ENCODE data around the gene SERPINB4.
"Not testable (repeated sequence)": the region's sequence is repeated elsewhere in the genome, so short reads cannot be mapped to it uniquely, and the experiment has no call there.

SERPINB4 gene

DNA sequence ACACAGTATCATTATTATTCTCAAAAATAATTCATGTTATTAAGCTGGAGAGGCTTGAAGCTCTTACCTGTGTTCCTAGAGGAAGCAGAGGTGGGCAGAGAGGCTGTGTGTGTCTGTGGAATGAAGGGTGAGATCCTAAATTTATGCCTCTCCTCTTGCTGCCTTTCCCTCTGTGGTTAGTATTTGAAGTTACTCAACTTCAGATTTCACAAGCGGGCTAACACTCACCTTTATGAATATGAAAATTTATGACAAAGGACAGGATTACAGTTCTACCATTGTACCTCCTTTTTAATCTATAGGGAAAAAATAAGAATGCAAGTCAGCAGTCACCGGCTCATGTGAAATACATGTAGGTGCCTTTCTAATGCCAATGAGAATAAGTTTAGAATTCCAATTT, at the start of gene SERPINB4:
TSS of gene SERPINB4 (minus strand) at position 115 of the 400 bp plus-strand sequence. CDS start 679 bp downstream, outside the sequence.
- DNase-seq (ENCODE audit: low spot score): not testable (repeated sequence)

DNA sequence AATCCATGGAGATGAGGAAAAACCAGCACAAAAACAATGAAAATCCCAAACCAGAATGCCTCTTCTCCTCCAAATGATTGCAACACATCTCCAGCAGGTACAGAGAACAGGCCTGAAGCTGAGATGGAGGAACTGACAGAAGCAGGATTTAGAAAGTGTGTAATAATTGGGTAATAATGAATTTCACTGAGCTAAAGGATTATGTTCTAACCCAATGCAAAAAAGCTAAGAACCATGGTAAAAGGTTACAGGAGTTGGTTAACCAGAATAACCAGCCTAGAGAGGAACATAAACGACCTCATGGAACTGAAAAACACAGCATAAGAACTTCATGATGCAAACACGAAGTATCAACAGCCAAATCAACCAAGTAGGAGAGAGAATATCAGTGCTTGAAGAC, 45.0 kb upstream of the SERPINB4 start:
- DNase-seq (ENCODE audit: low spot score): no peak

- no peak for DNase-seq (ENCODE audit: low spot score)
Observed at GRCh38 chr18:63686871-63687270, 42.8 kb upstream of the SERPINB4 start.

GRCh38 chr18:63684718-63685117, 40.7 kb upstream of the SERPINB4 start:
- no peak for DNase-seq (ENCODE audit: low spot score)

GRCh38 chr18:63683890-63684289, 39.8 kb upstream of the SERPINB4 start:
- no peak for DNase-seq (ENCODE audit: low spot score)

GRCh38 chr18:63683152-63683551, 39.1 kb upstream of the SERPINB4 start:
- peak; percentile 60 for DNase-seq (ENCODE audit: low spot score)

GRCh38 chr18:63681449-63682340, 37.6 kb upstream of the SERPINB4 start:
- no peak for DNase-seq (ENCODE audit: low spot score)

DNA sequence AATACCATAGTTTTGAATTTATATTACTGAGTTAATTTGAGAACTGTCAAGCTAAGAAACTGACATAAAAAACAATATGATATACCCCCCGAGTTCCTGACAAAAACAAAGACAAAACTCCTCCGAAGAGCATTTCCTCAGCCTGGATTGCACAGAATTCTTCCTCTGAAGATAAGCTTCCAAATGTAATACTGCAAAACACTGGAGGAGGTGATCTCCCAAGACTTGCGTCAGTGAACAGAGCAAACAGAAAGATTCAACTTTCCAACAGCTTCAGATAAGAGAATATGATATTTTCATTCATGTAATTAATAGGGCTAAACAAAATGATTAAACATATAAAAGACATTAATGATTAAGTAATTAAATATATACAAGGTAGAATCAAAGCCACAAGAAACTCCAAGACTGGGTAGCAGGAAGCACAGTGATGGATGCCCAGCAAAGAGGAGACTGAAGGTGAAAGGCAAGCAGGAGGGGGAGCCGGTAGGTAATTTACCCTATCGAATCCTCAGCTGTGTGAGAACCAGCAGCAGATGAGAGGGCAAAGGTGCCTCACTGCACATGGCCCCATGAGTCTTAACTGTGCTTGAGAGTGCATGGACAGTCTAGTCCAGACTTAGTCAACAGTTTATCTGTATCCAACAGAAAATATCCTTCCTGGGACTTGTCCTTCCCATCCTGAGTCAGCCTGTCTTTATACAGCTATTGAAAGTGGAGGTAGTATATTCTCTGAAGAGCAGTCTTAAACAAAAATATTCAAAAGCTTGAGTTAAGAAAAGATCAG, 36.0 kb upstream of the SERPINB4 start:
- no peak for DNase-seq (ENCODE audit: low spot score)

DNA sequence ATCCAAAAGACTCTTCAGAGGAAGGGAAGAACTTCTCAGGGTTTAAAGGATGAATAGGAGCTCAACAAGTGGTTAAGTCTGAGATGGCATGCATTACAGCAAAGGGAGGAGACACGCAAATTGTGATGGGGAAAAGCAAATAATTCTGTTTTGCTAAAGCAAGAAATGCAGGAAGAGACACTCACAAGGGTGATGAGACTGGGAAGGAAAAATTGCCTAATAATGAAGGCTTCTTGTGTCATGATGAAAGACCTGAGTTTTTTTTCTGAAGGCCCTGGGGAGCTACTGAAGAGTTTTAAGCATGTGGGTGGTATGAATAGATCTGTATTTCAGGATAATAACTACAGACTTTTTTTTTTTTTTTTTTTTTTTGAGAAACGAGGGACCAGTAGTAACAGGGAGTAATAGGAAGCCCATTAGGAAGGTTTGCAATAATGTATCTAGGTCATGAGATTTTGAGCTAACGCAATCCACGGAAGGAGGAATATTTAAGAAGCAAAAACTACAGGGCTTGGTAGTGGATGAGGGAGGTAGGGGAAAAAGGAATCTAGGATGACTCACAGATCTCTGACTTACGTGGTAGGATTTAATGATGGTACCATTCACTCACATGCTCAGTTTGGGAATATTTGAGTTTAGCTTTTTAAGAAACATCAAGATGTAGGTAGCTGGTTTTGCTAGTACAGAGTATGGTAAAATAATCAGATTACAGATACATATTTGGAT, 33.6 kb upstream of the SERPINB4 start:
- no peak for DNase-seq (ENCODE audit: low spot score)

DNA sequence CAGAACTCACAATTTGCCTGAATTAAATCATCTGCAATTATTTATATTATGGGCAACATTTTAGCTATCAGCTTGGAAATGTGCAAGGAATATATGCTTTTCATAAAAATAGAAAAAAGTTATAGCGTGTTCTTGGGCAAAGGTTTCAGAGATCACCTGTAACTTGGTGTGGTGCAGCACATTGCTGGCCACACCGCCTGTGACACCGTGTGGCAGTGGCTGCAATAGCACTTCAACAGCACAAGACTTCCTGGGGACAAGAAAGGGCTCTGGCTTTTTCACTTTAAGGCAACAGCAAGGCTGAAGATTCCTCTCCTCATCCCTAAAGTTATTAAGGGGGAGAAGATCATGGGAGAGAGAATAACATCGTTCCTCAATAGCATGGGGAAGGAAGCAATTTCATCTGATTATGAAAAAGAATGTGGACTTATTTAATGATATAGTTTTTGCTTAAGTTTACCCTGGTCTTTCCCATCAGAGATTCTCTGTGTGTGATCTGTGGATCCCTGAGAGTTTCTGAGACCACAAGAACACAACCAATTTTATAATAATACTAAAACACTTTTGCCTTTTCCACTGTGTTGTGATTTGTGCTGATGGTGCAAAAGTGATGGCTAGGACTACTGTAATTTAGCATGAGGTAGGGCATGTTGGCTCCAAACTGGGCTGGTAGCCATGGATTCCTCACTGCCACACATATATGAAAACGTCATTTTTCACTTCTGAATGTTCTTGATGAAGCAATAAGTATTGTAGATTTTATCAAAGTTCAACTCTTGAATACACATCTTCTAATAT, 32.7 kb upstream of the SERPINB4 start:
- DNase-seq (ENCODE audit: low spot score): no peak

DNA sequence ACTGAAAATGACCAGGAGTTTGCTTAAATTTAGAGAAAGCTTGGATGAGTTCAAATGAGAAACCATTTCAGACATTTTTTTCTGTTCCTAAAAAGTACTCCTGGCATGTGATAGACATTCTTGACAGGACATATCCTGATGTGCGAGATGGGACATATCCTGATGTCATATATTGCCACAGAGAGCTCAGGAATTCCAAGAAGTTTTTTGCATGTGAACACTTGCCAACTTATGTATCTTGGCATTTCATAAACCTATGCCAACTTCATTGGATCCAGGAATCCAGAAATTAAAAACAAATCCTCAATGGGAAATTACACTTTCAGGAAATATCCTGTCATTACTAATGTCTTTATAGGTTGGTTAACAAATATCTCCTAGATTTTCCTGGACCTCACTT, 20.5 kb upstream of the SERPINB4 start:
- no peak for DNase-seq (ENCODE audit: low spot score)

DNA sequence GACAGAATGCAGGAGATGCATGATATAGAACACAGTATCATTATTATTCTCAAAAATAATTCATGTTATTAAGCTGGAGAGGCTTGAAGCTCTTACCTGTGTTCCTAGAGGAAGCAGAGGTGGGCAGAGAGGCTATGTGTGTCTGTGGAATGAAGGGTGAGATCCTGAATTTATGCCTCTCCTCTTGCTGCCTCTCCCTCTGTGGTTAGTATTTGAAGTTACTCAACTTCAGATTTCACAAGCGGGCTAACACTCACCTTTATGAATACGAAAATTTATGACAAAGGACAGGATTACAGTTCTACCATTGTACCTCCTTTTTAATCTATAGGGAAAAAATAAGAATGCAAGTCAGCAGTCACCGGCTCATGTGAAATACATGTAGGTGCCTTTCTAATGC, 17.7 kb upstream of the SERPINB4 start, which contains the start of gene SERPINB3:
TSS of gene SERPINB3 (minus strand) at position 144 of the 400 bp plus-strand sequence. CDS start 677 bp downstream, outside the sequence.
- not testable (repeated sequence) for DNase-seq (ENCODE audit: low spot score)

DNA sequence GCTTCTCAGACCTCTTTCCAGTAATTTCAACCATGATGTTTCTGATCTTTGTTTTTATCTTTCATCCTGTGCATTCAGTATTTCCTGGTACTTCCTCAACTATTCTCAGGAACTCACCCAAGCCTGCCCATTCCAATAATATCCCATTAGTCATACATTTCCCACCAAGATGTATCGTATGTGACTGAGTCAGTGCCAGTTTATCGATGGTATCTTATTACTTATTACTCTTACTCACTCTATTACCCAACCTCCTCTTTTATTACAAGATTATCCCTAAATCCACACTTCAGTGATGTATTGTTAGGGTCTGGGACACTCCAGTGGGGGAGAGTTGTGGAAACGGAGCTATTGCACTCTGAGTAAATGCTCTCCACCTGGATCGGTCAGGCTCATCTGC, 14.9 kb upstream of the SERPINB4 start:
- DNase-seq (ENCODE audit: low spot score): not testable (repeated sequence)

- not testable (repeated sequence) for DNase-seq (ENCODE audit: low spot score)
Observed at GRCh38 chr18:63650271-63650670, 6.2 kb upstream of the SERPINB4 start.

DNA sequence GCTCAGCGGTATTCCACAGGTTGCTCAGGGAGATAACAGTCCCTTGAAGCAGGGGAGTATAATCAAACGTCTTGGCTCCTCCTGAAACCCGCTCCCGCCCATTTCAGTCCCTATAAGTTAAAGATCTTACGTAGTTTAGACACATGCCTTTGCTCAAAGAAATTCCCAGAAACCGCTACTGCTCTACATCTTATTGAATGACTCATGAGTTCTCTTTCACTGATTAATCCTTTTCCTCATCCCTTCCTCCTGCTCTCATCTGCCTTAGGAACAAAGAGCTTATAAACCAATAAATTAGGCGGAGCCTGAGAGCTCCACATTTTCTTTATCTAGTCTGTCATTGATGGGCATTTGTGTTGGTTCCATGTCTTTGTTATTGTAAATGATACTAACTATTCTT, 4.2 kb upstream of the SERPINB4 start:
- DNase-seq (ENCODE audit: low spot score): no peak

DNA sequence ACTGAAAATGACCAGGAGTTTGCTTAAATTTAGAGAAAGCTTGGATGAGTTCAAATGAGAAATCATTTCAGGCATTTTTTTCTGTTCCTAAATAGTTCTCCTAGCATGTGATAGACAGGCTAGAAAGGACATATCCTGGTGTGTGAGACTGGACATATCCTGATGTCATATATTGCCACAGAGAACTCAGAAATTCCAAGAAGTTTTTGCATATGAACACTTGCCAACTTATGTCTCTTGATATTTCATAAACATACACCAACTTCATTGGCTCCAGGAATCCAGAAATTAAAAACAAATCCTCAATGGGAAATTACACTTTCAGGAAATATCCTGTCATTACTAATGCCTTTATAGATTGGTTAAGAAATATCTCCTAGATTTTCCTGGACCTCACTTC, 2.9 kb upstream of the SERPINB4 start:
- no peak for DNase-seq (ENCODE audit: low spot score)

DNA sequence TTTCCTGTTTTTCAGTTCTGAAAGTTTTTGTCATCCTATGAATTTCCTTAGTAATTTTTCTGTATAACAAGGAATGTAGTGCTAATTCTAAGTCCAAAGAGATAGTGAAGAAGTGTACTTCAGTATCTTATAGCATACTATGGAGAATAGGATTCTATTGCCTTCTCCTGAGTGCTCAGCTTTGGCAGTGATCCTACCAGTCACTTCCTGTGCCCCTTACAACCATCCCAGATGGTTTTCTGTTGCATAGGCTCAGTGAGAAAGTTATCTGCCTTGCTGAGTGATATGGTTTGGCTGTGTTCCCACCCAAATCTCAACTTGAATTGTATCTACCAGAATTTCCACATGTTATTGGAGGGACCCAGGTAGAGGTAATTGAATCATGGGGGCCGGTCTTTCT, 638 bp upstream of the SERPINB4 start:
- not testable (repeated sequence) for DNase-seq (ENCODE audit: low spot score)

DNA sequence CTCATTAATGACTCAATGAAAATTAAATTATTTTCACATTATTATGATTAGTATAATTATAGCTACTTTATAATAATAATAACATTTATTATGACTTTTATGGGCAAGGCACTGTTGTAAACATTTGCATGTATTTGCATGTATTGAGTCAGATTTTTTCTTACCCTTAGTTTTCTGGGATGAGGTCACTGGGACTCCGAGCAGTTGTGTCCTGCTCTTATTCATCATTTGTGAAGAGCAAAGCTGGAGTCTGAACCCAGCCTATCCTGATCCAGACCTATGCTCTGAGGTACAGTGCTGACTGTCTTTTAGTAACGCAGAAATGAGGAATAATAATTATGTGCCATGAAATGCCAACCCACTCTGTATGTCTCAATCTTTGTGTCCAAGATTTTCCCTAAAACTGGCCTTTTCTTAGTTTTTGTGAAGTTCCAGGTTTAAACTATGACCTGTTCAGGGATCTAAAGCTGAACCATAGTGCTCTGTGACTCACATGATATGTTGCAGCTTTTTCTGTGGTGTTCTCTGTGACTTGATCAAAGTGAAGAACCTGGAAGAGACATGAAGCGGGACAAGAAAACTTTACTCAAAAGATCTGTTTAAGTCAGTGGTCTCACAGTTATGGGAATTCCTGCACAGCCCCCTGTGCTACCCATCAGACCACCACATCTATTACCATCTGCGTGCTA, 1.2 kb downstream of the SERPINB4 start:
- not testable (repeated sequence) for DNase-seq (ENCODE audit: low spot score)

DNA sequence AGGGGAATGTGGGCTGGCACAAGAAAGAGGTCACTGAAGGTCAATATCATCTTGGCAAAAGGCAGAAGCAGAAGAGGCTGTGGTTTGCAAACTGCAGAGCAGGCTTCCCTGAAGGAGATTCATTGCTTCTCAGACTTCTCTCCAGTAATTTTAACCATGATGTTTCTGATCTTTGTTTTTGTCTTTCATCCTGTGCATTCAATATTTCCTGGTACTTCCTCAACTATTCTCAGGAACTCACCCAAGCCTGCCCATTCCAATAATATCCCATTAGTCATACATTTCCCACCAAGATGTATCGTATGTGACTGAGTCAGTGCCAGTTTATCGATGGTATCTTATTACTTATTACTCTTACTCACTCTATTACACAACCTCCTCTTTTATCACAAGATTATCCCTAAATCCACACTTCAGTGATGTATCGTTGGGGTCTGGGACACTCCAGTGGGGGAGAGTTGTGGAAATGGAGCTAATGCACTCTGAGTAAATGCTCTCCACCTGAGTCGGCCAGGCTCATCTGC, 2.8 kb downstream of the SERPINB4 start:
- DNase-seq (ENCODE audit: low spot score): not testable (repeated sequence)

GRCh38 chr18:63637703-63638102, 6.4 kb downstream of the SERPINB4 start:
- no peak for DNase-seq (ENCODE audit: low spot score)
